Sigmoid colon (tissue), 4 donors: ENCODE results near the gene DOCK11.

Experiments used
- CTCF ChIP-seq, 4 experiments: fragments of 450-650 bp in 3 of 4; fragments of 200-600 bp in 1 of 4; IDR thresholded peaks; one replicate each; pipeline ENCODE4 v1.5.1; 2016 to 2019; ENCODE audit warnings: antibody characterized with exemption in 4 of 4, mild to moderate bottlenecking in 3 of 4, moderate library complexity in 2 of 4
- POLR2A ChIP-seq, 2 donors: fragments of 450-650 bp; IDR thresholded peaks; one replicate each; pipeline ENCODE4 v1.6.1; 2016; ENCODE audit warnings: antibody characterized with exemption in 2 of 2, mild to moderate bottlenecking in 2 of 2, moderate library complexity in 2 of 2
- POLR2AphosphoS5 ChIP-seq, 4 donors: sonication (generic); formaldehyde crosslinking; IDR thresholded peaks; one replicate each; pipeline ENCODE4 v1.6.1; 2017; ENCODE audit warnings: antibody characterized with exemption in 4 of 4

- TF ChIP-seq POLR2AphosphoS5 (IDR thresholded peaks at IDR 0.05) (no peak), CTCF (IDR thresholded peaks at IDR 0.05) (no peak), POLR2A (IDR thresholded peaks at IDR 0.05) (no peak)
Observed at GRCh38 chrX:118694638-118695037, 199.0 kb downstream of the DOCK11 start.
